Spleen (tissue), 11 donors: ENCODE data around the gene CHKA. TPM values are rescaled to one million over a fixed set of nuclear protein-coding genes. Genes with fewer than 3 reads are reported as not detected.

Experiments used
- DNase-seq: peaks from one replicate; pipeline ENCODE4 v3.0.0-alpha.2; 2020
- H3K27ac ChIP-seq, 8 donors: fragments of 200-600 bp; sonication (generic) in 7 of 8; 1 replicate in 4 of 8; 2 replicates in 4 of 8; pipeline versions ENCODE4 v1.5.0 to v1.8.0; 2016 to 2021; ENCODE audit warnings: inconsistent platforms in 4 of 8, mild to moderate bottlenecking in 4 of 8, moderate library complexity in 1 of 8
- H3K27me3 ChIP-seq, 7 donors: fragments of 200-600 bp; sonication (generic) in 6 of 7; replicated peaks in 1 of 7; 1 replicate in 4 of 7; 2 replicates in 3 of 7; pipeline versions ENCODE4 v1.5.0 to v1.8.0; 2016 to 2021; ENCODE audit warnings: inconsistent platforms in 3 of 7, mild to moderate bottlenecking in 1 of 7
- H3K36me3 ChIP-seq, 6 donors: fragments of 200-600 bp; sonication (generic) in 5 of 6; 1 replicate in 4 of 6; 2 replicates in 2 of 6; pipeline versions ENCODE4 v1.5.0 to v1.8.0; 2016 to 2021; ENCODE audit warnings: inconsistent platforms in 2 of 6
- H3K4me1 ChIP-seq, 6 donors: fragments of 200-600 bp; sonication (generic) in 5 of 6; 1 replicate in 3 of 6; 2 replicates in 3 of 6; pipeline versions ENCODE4 v1.5.0 to v1.8.0; 2016 to 2021; ENCODE audit warnings: inconsistent platforms in 3 of 6
- H3K4me3 ChIP-seq, 8 donors: fragments of 200-600 bp; sonication (generic) in 7 of 8; 1 replicate in 4 of 8; 2 replicates in 4 of 8; pipeline versions ENCODE4 v1.5.0 to v1.8.0; 2016 to 2021; ENCODE audit warnings: inconsistent platforms in 4 of 8, mild to moderate bottlenecking in 4 of 8, moderate library complexity in 2 of 8
- H3K9me3 ChIP-seq, 8 donors: fragments of 200-600 bp; sonication (generic) in 7 of 8; 1 replicate in 4 of 8; 2 replicates in 4 of 8; pipeline versions ENCODE4 v1.5.0 to v1.8.0; 2016 to 2021; ENCODE audit warnings: inconsistent platforms in 4 of 8
- CTCF ChIP-seq, 11 experiments: fragments of 200-600 bp in 7 of 11; fragments of 450-650 bp in 4 of 11; sonication (generic) in 4 of 11; IDR thresholded peaks in 8 of 11; conservative IDR thresholded peaks in 3 of 11; 1 replicate in 7 of 11; 2 replicates in 4 of 11; pipeline versions ENCODE4 v1.4.0 to v1.8.0; 2016 to 2021; ENCODE audit warnings: antibody characterized with exemption in 11 of 11, inconsistent platforms in 4 of 11, mild to moderate bottlenecking in 1 of 11
- POLR2A ChIP-seq, 3 donors: fragments of 450-650 bp; IDR thresholded peaks; one replicate each; pipeline ENCODE4 v1.5.1; 2017; ENCODE audit warnings: antibody characterized with exemption in 3 of 3, mild to moderate bottlenecking in 1 of 3
- POLR2AphosphoS5 ChIP-seq, 3 donors: sonication (generic); formaldehyde crosslinking; IDR thresholded peaks; one replicate each; pipeline ENCODE4 v1.5.1; 2017; ENCODE audit warnings: antibody characterized with exemption in 3 of 3
- WGBS, 5 donors: extraction: QIAGEN DNeasy Blood & Tissue Kit in 3 of 5; methylation state at CpG; one replicate each; pipeline versions ENCODE4 v1.1.5 to v1.1.7; 2013 to 2018; 5-methylcytosine and 5-hydroxymethylcytosine counted together
- intact Hi-C: fragments of 100-400 bp; cut with DNase I; formaldehyde crosslinking; loops from one replicate; pipeline ENCODE4 v1.15.0; 2023; ENCODE audit warnings: low total_unique reads
- polyA plus RNA-seq, 3 donors: library from polyadenylated mRNA; stranded (reverse); fragments of 200-250 nt; gene quantifications; one replicate each; pipeline ENCODE4 v1.2.1, GENCODE V29; 2013
- total RNA-seq, 7 donors: library from RNA; depleted of rRNA in 3 of 7; stranded (reverse); fragments of >200 nt in 3 of 7; fragmentation: NEBNext Ultra II Directional in 4 of 7; extraction: Animal tissue kit (Norgen Biotek cat#: 25700) in 4 of 7; gene quantifications; one replicate each; pipeline versions ENCODE4 v1.1.0 to v1.2.1, GENCODE V29; 2016 to 2021
- donor health status: healthy with polysubstance abuse.
- donor health status: DM: no; HTN: no; CAD: no; lungs with moderate emphysema.
- donor health status: DM: no; HTN: no; CAD: no.
- donor health status: Bipolar disorder and iron deficiency.
- donor health status: healthy.
- donor health status: DM: no; HTN: no; CAD: no.
- donor health status: DM: yes; HTN: yes; CAD: no.

Gene CHKA
- total and polyA plus RNA-seq, 10 donors = 19.7 to 76.1 (median 33.4) TPM

GRCh38 chr11:68028802-68029545, 92.2 kb downstream of the CHKA start:
- H3K4me1 ChIP-seq = peaks cover 9 to 55% (median 32%) of the 10 kb centered on the region in 6 donors
- peak overlapping the region in 2 of 8 donors; percentile 76 to 88 for H3K4me3 ChIP-seq
- peak overlapping the region in 2 of 8 donors; percentile 20 to 92 for H3K27ac ChIP-seq
- peaks cover 0 to 63% (median 19%) of the 10 kb centered on the region in 6 donors for H3K36me3 ChIP-seq
- intact Hi-C loops = no loop called here
- H3K27me3 ChIP-seq = no peaks in the 10 kb centered on the region
- 66 to 92% (median 80%) methylated on average over 11 to 12 of the region's 12 CpGs for WGBS, 5 donors
- TF ChIP-seq CTCF (IDR thresholded peaks at IDR 0.05 in 8 of 11, conservative IDR thresholded peaks at IDR 0.05 in 3 of 11) (no peak), POLR2AphosphoS5 (IDR thresholded peaks at IDR 0.05) (no peak), POLR2A (IDR thresholded peaks at IDR 0.05) (no peak)
- no peak for DNase-seq
- H3K9me3 ChIP-seq = peaks cover 0 to 11% (median 0%) of the 10 kb centered on the region in 8 donors

- Histone ChIP-seq H3K4me3 (no peak overlapping the region), H3K27ac (peak overlapping the region in 1 of 8 donors; percentile 9), H3K27me3 (no peaks in the 10 kb centered on the region), H3K36me3 (peaks cover 0 to 63% (median 9%) of the 10 kb centered on the region in 6 donors), H3K4me1 (peaks cover 9 to 44% (median 29%) of the 10 kb centered on the region in 6 donors), H3K9me3 (peaks cover 0 to 11% (median 0%) of the 10 kb centered on the region in 8 donors)
- TF ChIP-seq POLR2AphosphoS5 (IDR thresholded peaks at IDR 0.05) (peak in 1 of 3 donors; percentile 27), POLR2A (IDR thresholded peaks at IDR 0.05) (no peak)
- DNase-seq = no peak
- 89 to 97% (median 94%) methylated on average over 12 to 21 of the region's 21 CpGs for WGBS, 5 donors
- intact Hi-C loops = no loop called here
These were observed 93.5 kb downstream of the CHKA start for GRCh38 chr11:68027667-68028066.

GRCh38 chr11:68026391-68027105, 94.6 kb downstream of the CHKA start:
- intact Hi-C loops = no loop called here
- peaks cover 0 to 68% (median 18%) of the 10 kb centered on the region in 6 donors for H3K36me3 ChIP-seq
- H3K27ac ChIP-seq = peak overlapping the region in 1 of 8 donors; percentile 4
- DNase-seq = no peak
- no peak overlapping the region for H3K4me3 ChIP-seq
- no peaks in the 10 kb centered on the region for H3K27me3 ChIP-seq
- peaks cover 3 to 33% (median 18%) of the 10 kb centered on the region in 6 donors for H3K4me1 ChIP-seq
- peaks cover 0 to 11% (median 0%) of the 10 kb centered on the region in 8 donors for H3K9me3 ChIP-seq
- WGBS, 5 donors = 83 to 95% (median 85%) methylated on average over 9 to 18 of the region's 18 CpGs
- peak in 1 of 3 donors; percentile 25 for TF ChIP-seq POLR2AphosphoS5 (IDR thresholded peaks at IDR 0.05)
- no peak for TF ChIP-seq POLR2A (IDR thresholded peaks at IDR 0.05)

- WGBS, 5 donors = 64 to 76% (median 73%) methylated on average over 5 of the region's 5 CpGs
- H3K4me3 ChIP-seq = no peak overlapping the region
- no peak overlapping the region for H3K27ac ChIP-seq
- H3K9me3 ChIP-seq = peaks cover 0 to 11% (median 0%) of the 10 kb centered on the region in 8 donors
- intact Hi-C loops = no loop called here
- H3K27me3 ChIP-seq = no peaks in the 10 kb centered on the region
- DNase-seq = no peak
- H3K36me3 ChIP-seq = peaks cover 0 to 83% (median 20%) of the 10 kb centered on the region in 6 donors
- no peak for TF ChIP-seq CTCF (IDR thresholded peaks at IDR 0.05 in 8 of 11, conservative IDR thresholded peaks at IDR 0.05 in 3 of 11)
- no peak for TF ChIP-seq POLR2A (IDR thresholded peaks at IDR 0.05)
- TF ChIP-seq POLR2AphosphoS5 (IDR thresholded peaks at IDR 0.05) = no peak
- peaks cover 0 to 22% (median 10%) of the 10 kb centered on the region in 6 donors for H3K4me1 ChIP-seq
These were observed 96.1 kb downstream of the CHKA start for GRCh38 chr11:68025047-68025446.
